SK-N-MC (cell line): Measurements from ENCODE around the gene EFEMP2.

Source experiments
- EZH2 ChIP-seq: fragments of 200-600 bp; sonication (generic); IDR thresholded peaks from one replicate; pipeline ENCODE4 v1.6.1; 2017; ENCODE audit warnings: antibody characterized with exemption
- FOXP2 ChIP-seq: optimal IDR thresholded peaks from 2 replicates; pipeline ENCODE3; 2011; ENCODE audit warnings: mild to moderate bottlenecking, moderate library complexity; ENCODE audit not compliant: insufficient read depth; ENCODE audit errors: extremely low read length, control extremely low read depth
- POLR2AphosphoS5 ChIP-seq: IDR thresholded peaks from 2 replicates; pipeline ENCODE4 v1.6.1; 2012; ENCODE audit warnings: mild to moderate bottlenecking, low read depth, low read length, borderline replicate concordance

- TF ChIP-seq POLR2AphosphoS5 (no peak), EZH2 (no peak), FOXP2 (no peak)
Measured at GRCh38 chr11:65896034-65896999, 23.7 kb upstream of the EFEMP2 start.
